HG02610 (cell line): Measurements from ENCODE around the gene NEUROD4.
"Not testable (repeated sequence)": the region's sequence is repeated elsewhere in the genome, so short reads cannot be mapped to it uniquely, and the experiment has no call there.

ENCODE experiments used
- ATAC-seq: cut with Tn5 transposase; IDR thresholded peaks from one replicate; pipeline ENCODE4 v1.9.1; 2021; ENCODE audit warnings: mild to moderate bottlenecking, moderate library complexity; ENCODE audit not compliant: unreplicated experiment

NEUROD4 gene

DNA sequence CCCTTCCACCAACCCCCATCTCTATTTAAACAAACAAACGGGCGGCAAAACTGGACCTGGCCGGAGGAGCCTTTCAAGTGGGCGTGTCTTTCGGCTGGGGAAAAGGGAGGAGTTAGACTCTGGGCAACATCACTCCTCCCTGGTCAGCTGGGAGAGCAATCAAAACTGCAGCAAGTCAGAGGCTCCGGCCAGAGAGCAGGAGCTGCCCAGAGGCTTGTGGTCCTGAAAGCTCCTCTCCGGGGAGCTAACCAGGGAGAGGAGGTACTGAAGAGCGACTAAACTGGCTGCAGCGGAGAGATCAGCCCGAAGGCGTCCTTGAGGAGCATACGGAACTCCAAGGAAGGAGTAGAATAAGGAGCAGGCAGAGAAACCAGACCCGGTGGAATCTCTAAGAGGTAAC is at the start of gene NEUROD4:
NEUROD4 (plus strand) TSS at position 191 of the 400 bp plus-strand sequence. CDS start 6,466 bp downstream, outside the sequence.
- ATAC-seq, result no peak

DNA sequence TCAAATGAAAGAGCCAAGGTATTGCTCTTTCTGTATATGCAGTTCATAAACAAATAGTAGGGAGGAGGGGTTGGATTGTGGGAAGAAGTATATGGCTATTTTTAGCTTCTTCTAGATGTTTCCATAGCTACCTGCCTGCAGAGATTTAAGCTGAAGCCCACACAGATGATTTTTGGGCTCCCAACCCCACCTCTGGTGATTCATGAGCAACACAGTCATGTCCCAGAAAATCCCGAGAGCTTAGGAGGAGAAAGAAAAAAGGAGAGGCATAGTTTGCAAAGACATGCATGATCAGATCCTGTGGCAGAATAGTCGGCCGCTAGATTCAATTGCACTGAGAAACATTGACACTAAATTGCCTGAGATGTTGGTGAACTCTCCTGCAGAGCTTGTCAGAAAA is 49.0 kb upstream of the NEUROD4 start:
- no peak for ATAC-seq

- ATAC-seq, result no peak
Measured at GRCh38 chr12:54973556-54973955, 46.2 kb upstream of the NEUROD4 start.

DNA sequence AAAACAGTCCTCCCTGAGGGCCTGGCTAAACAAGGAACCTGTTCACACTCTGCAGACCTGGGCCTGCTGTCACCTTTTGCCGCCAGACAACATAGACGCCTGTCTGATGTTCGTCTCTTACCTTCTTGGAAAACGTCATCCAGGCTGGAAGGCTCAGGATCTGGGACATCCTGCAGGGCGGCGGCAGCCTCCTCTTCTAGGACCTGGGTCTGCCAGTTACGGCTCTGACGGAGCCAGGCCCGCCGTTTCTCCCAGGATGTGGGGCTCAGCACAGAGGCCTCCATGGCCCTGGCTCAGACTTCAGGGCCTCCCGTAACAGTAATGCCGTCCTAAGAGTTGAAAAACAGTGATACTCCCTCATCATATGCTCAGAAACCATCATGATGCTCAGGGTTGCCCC is 45.5 kb upstream of the NEUROD4 start:
- no peak for ATAC-seq

- no peak for ATAC-seq
Measured at GRCh38 chr12:54975272-54975671, 44.5 kb upstream of the NEUROD4 start.

DNA sequence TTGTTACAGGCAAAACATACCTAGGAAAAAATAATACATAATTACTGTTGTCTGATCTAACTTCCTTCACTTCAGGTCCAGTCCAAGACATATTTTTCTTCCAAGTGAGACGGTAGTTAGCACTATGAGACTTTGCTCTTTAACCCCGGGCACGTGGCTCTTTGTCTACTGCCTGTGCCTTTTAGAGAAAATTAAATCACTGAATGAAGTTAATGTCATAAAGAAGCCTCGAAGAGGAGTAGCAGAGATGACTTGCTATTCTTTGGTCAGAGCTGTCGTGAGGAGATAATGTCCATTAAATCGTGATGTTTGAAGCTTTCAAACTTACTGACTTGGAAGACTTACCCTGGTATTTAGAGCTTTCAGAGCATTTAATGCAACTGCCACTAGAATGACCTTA is 43.9 kb upstream of the NEUROD4 start:
- ATAC-seq, result no peak

DNA sequence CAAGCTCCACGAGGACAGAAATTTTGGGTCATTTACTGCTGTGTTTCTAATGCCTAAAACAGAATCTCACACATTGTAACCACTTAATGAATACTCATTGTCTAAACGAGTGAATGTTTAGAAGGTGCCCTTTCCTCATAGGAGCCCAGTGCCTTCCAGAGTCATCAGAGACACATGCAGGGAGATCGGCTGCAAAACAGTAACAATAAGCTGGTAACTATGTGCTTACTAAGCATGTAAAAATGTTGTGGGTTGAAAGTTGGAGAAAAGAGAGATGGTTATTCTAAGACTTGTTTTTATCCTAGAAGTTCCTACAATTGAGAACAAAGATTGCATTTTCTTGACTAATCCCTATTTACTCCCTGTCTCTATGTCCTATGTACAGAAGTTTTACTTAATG is 42.6 kb upstream of the NEUROD4 start:
- no peak for ATAC-seq

GRCh38 chr12:54977857-54978256 is 41.9 kb upstream of the NEUROD4 start:
- no peak for ATAC-seq

GRCh38 chr12:54980341-54980740 is 39.4 kb upstream of the NEUROD4 start:
- ATAC-seq, result no peak

DNA sequence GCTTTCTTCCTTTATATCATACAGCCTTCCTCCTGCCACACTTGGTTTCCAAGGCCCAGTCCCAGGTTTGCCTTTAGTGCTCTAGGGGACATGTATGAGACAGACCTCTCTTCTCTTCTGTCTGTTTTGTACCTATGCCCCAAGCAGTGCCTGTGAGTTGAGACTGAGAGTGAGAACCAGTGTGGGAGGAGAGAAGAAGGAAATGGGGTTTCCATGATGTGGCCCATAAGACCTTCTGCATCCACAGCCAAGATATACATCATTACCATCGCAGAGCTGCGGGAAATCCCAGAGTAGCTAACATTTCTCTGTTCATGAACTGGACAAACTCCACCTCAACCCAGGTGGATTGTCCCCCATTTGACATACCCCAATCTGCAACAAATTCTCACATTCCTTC is 38.0 kb upstream of the NEUROD4 start:
- ATAC-seq, result peak; percentile 43

DNA sequence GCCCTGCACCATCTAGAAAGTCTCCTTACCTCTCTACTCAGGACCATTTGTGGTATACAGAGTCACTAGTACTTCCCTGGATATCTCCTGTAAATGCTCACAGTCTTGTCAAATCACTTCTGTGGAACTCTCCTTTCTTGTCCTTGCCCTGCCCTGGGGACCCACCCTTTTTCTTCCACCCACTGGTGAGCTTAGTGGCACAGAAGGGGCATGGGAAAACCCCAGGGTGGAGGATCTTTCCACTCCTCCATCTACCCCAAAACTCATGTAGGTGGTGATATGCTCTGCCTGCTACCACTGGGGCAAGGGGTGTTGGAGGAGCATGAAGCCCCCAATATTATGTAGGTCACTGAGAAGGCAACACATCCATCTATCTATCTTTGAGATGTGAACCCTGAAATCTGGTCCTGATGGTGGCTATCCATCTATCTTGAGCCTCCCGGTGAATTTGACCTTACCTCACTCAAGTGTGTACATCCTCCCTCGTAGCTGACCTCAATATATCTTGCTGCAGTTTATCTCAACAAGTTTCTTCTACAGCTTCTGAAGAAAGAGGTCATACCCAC is 36.2 kb upstream of the NEUROD4 start:
- ATAC-seq, result no peak

GRCh38 chr12:54984658-54985376 is 35.0 kb upstream of the NEUROD4 start, which contains the start of gene TESPA1:
TSS of gene TESPA1 (minus strand) at chr12:54984762. CDS start at chr12:54974562, 10,200 bp downstream.
- peak; percentile 89 for ATAC-seq

GRCh38 chr12:54986773-54987172 is 33.0 kb upstream of the NEUROD4 start:
- ATAC-seq, result not testable (repeated sequence)

GRCh38 chr12:54987611-54988231 is 32.1 kb upstream of the NEUROD4 start:
- ATAC-seq, result no peak

DNA sequence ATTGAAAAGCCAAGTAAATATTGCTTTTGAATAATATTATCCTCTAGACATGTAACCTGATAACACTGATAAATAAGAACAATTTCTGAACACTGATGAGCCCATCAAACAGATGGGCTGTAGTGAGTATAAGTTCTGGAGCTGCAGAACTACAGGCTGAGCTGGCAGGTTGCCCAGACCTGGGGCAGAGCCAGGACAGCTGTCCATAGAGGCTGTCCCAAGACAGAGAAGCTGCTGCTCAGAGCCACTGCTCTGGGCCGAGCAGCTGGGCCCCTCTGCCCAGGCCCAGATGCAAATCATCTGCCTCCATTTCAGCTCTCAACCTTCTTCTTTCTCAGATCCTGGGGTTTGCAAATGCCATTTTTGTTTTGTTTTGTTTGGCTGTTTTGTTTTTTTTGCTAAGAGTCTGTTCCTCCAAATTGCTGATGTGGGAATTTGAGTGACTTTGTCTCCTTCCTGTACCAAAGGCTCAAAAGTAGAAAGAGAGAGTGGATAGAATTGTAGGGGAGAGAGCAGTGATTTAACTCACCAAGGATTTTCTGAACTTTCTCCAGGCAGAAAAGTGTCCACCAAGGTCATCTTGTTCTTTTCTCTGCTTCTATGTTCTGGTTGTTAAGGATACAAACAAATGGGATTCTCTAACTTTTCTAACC is 31.2 kb upstream of the NEUROD4 start:
- ATAC-seq, result peak; percentile 13

DNA sequence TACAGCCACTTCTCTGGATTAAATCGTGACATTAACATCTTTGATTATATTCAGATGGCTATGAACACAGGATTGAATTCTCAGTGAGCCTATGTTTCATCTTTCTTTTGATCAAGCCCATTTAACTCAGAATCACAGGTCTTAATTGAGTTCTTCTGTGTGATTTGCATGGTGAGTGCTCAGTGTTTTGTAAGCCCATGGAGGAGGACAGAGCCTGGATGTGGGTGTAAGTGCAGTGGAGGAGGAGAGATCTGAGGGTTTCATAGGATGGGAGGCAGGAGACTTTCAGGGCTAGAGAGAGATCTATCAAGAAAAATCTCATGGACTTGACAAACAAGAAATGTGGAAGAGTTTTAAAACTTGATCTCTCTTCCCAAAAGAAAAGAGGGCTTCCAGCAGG is 29.9 kb upstream of the NEUROD4 start:
- no peak for ATAC-seq

DNA sequence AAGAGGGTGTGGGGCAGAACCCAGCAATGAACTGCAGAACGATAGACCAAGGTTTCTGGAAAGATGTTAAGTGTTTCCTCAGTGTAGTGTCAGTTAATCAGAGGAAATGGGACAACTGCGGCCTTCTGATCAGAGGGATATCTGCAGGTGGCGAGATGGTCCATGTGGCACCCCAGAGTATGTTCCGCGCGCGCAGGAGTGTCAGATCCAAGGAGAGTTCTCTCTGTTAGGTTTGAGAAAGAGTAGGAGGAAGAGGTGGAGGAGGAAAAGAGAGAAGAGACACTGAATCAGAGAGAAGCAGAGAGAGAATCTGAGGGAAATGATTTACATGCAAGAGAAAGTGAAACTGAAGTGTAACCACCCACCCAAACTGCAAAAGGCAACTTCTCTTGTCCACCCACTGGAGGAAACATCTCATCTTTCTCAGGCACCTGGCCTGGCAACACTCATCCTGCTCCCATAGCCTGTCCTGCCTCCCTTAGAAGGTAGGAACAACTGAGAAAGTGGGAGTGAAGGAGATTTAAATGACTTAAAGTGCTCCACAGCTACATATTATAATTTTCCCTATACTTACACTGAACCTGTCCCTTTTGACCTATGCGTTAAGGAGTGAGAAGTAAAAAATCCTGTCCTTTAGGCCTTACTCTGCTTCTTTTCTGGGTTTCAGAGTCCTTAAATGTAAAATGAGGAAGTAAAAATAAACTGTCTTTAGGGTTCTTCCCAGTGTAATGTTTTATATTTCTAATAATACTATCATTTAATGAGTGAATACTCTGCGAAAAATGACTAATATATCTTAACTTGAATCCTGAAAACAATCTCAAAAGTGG is 28.4 kb upstream of the NEUROD4 start:
- ATAC-seq, result peak; percentile 79

- ATAC-seq, result peak; percentile 50
Measured at GRCh38 chr12:54991991-54992375, 27.8 kb upstream of the NEUROD4 start.

GRCh38 chr12:54993181-54993835 is 26.5 kb upstream of the NEUROD4 start:
- ATAC-seq, result peak; percentile 29

DNA sequence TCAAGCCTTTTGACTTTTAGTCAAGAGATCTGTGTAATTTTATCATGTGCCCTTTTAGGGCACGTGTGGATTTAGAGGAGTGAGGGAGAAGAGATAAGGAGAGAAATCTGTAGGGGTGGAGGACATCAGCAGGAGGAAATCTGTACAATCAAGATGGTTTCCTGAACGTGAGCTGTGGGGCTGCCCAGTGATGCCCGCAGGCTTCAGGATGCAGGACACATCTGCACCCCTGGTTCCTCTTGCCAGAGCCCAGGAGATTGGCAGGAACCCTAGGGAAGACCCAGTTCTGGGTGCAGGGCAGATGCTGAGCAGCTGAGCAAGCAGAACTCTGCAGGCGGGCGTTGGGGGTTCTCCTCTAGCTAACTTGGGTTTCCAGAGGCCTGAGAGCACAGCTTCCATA is 23.6 kb upstream of the NEUROD4 start:
- ATAC-seq, result no peak
